Activated T-cell treated with anti-CD3 and anti-CD28 coated beads, Interleukin-2, amount 50 U/mL, for 24 hours (primary cell): ENCODE data around the gene PYGB.

ENCODE experiments used
- DNase-seq: peaks from one replicate; pipeline ENCODE4 v3.0.0-alpha.2; 2020
- H3K27ac Mint-ChIP-seq: 2 replicates; pipeline ENCODE4 v1.8.0; 2020; ENCODE audit warnings: mild to moderate bottlenecking, mixed read lengths
- H3K27me3 Mint-ChIP-seq: 2 replicates; pipeline ENCODE4 v1.8.0; 2020; ENCODE audit warnings: mixed read lengths
- H3K36me3 Mint-ChIP-seq: 2 replicates; pipeline ENCODE4 v1.8.0; 2020; ENCODE audit warnings: low read depth, mixed read lengths
- H3K4me1 Mint-ChIP-seq: 2 replicates; pipeline ENCODE4 v1.8.0; 2020; ENCODE audit warnings: low read depth, mixed read lengths
- H3K4me3 Mint-ChIP-seq: 2 replicates; pipeline ENCODE4 v1.8.0; 2020; ENCODE audit warnings: mild to moderate bottlenecking, moderate library complexity, mixed read lengths
- H3K9me3 Mint-ChIP-seq: 2 replicates; pipeline ENCODE4 v1.8.0; 2020; ENCODE audit warnings: mixed read lengths

PYGB gene

DNA sequence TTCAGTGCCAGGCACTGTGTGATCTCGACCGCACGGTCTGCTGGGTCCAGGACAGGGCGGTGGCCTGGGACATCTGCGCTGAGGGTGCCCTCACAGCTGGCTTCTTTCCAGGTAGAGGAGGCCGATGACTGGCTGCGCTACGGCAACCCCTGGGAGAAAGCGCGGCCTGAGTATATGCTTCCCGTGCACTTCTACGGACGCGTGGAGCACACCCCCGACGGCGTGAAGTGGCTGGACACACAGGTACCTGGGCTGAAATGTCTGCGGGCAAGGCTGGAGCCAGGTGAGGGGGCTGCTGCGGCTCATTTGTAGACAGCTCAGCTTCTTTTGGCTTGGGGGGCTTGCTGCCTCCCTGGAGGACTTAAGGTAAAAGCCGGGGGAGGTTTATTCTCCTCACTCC lies 26.6 kb downstream of the PYGB start:
- Mint-ChIP-seq H3K27me3 (no peaks in the 10 kb centered on the region), H3K27ac (no peak overlapping the region), H3K4me3 (no peak overlapping the region), H3K9me3 (no peaks in the 10 kb centered on the region), H3K36me3 (peaks cover 94% of the 10 kb centered on the region), H3K4me1 (no peaks in the 10 kb centered on the region)
- DNase-seq, result no peak

DNA sequence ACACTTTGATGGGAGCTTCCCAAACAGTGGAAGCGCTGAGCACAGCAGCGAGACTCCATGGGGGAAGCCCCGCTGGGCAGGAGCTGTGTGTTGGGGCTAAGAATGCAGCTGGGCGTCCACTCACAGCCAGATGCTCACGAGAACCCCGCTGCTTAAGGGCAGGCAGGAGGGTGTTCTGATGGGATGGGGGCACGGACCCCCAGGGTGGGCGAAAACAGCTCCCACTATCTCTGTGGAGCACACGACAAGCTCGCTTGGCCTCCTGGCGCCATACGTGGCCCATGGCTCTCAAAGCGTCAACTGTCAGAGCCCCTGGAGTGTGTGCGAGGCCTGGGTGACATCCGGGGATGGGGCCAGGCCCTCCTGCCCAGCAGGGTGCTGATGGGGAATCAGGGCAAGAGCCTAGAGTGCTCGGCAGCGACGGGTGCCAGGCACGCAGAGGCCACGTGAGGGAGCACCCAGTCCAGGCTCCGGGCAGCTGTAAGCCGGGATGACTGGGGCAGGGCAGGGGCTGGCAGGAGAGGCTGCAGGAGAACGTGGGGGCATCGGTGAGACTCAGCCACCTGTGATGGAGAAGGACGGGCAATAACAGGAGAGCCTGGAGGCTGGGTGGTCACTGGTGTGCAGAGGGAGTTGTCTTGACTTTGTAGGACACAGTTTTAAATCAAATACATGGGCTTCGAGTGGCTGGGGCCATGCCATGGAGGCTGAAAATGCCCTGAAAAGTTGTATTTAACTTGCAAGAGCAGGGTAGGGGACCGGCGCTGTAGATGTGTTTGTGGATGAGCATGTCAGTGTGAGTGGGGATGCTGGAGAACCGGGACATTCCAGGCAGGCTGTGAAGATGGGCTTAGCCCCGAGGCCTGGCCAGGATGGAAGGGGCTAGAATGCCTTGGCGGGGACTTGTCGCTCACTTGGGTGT lies 27.3 kb downstream of the PYGB start:
- no peak for DNase-seq
- Mint-ChIP-seq H3K4me1 (no peaks in the 10 kb centered on the region), H3K27me3 (no peaks in the 10 kb centered on the region), H3K27ac (peak overlapping the region; percentile 65), H3K9me3 (no peaks in the 10 kb centered on the region), H3K36me3 (peaks cover 95% of the 10 kb centered on the region), H3K4me3 (no peak overlapping the region)

DNA sequence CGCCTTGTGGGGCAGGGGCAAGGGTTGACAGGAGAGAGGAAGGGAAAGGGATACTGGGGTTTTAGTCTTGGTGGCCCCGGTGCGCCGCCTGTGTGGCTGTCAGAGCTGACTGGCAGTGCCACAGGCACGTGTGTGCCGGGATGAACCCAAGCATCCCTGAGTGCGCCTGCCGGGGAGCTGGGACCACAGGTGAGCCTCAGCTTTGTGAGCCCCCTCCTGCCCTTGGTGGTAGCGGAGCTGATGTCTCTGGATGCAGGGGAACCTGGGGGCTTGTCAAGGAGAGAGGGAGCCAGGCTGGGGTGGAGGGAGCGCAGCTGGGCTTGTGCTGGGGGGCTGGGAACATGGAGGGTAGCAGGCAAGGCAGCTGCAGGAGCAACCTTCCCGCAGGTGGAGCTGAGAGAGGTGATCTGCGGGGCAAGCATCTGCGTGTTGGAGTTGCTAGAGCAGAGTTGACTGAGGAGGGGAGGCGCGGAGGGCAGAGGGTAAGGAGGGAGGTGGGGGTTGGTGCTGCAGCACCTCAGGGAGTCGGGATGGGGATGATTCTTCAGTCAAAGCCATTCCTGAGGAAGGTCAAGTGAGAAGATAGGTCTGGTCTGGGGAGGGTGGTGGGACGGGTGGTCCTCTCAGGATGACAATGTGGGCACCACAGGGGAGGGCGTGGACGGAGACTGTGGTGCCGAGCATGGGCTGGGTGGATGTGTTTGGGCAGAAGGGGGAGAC lies 28.1 kb downstream of the PYGB start:
- Mint-ChIP-seq H3K9me3 (no peaks in the 10 kb centered on the region), H3K36me3 (peaks cover 94% of the 10 kb centered on the region)
- no peak for DNase-seq

DNA sequence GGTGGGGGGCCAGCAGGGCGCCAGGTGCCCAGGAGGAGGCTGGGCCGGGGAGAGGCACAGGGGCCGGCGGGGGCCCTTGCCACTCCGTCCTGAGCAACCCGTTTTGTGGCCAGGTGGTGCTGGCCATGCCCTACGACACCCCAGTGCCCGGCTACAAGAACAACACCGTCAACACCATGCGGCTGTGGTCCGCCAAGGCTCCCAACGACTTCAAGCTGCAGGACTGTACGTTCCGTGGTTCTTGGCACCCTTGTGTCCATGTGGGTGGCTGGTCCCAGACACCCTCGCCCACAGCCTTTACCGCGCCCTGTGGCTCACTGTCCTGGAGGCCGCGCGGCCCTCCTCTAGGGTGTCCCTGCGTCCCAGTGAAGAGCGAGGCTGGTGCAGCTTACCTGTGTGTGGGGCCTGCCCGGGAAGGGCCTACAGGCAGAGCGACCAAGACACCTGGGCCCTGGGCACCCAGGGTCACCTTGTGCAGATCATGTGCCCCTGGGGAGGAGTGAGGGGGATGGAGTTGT lies 28.7 kb downstream of the PYGB start:
- no peaks in the 10 kb centered on the region for H3K27me3 Mint-ChIP-seq
- peaks cover 88% of the 10 kb centered on the region for H3K36me3 Mint-ChIP-seq
- no peak overlapping the region for H3K4me3 Mint-ChIP-seq
- no peak for DNase-seq
- no peak overlapping the region for H3K27ac Mint-ChIP-seq
- H3K9me3 Mint-ChIP-seq, result no peaks in the 10 kb centered on the region
- no peaks in the 10 kb centered on the region for H3K4me1 Mint-ChIP-seq

More for the DNA sequence above, 28.1 kb downstream of the PYGB start:
- no peaks in the 10 kb centered on the region for H3K4me1 Mint-ChIP-seq
- no peak overlapping the region for H3K4me3 Mint-ChIP-seq
- no peaks in the 10 kb centered on the region for H3K27me3 Mint-ChIP-seq
- H3K27ac Mint-ChIP-seq, result peak overlapping the region; percentile 65

DNA sequence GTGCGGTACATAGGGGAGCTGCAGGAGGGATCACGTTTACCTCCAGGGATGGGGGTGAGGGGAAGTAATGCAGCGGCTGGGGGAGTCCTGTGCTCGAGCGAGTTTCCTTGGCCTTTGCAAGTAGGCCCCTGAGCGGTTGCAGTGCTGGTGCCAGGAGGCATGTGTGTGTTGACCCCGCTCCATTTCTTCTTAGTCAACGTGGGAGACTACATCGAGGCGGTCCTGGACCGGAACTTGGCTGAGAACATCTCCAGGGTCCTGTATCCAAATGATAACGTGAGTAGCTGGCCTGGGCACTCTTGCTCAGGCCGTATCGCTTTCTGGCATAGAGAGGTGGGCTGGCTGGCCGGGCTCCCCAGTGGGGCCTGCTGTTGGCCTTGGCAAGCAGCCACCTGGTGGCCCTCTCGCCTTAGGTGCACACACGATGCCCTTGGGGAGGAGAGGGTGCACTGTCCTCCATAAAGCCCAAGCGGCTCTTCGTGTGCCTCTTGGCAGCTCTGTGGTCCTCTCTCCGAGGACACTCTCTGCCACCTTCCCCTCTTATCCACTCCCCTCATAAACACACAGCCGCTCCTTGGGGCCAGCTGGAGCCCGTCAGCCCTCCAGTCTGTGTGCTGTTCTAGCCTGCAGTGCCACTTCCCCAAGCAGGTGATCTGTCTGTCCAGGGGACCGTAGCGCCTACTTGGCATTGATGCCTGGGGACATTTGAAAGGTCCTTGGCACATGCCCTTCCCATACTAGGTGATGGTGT lies 29.3 kb downstream of the PYGB start:
- DNase-seq, result no peak
- Mint-ChIP-seq H3K27ac (no peak overlapping the region), H3K4me1 (no peaks in the 10 kb centered on the region), H3K9me3 (no peaks in the 10 kb centered on the region), H3K27me3 (no peaks in the 10 kb centered on the region), H3K4me3 (no peak overlapping the region), H3K36me3 (peaks cover 88% of the 10 kb centered on the region)

DNA sequence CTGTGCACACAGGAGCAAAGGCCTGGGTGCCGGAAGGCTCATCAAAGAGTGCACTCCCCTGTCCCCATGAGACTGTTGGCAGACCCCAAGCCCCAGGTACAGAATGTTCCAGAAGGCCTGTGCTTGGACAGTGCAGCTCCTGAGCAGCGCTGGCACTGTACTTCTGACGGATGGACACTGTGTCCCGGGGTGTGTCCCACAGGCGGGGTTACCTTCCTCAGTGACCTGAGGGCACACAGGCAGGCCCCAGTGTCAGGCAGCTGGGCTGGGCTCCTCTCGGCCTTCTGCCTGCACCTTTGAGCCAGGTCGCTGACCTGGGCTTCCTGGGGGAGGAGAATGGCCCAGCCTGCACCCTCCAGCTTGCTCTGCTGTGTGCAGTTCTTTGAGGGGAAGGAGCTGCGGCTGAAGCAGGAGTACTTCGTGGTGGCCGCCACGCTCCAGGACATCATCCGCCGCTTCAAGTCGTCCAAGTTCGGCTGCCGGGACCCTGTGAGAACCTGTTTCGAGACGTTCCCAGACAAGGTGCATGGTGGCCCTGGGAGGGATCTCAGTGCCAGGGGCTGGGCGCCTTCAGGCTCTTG lies 30.1 kb downstream of the PYGB start:
- Mint-ChIP-seq H3K36me3 (peaks cover 88% of the 10 kb centered on the region), H3K27me3 (no peaks in the 10 kb centered on the region), H3K27ac (no peak overlapping the region), H3K4me3 (no peak overlapping the region), H3K9me3 (no peaks in the 10 kb centered on the region), H3K4me1 (no peaks in the 10 kb centered on the region)
- DNase-seq, result no peak

DNA sequence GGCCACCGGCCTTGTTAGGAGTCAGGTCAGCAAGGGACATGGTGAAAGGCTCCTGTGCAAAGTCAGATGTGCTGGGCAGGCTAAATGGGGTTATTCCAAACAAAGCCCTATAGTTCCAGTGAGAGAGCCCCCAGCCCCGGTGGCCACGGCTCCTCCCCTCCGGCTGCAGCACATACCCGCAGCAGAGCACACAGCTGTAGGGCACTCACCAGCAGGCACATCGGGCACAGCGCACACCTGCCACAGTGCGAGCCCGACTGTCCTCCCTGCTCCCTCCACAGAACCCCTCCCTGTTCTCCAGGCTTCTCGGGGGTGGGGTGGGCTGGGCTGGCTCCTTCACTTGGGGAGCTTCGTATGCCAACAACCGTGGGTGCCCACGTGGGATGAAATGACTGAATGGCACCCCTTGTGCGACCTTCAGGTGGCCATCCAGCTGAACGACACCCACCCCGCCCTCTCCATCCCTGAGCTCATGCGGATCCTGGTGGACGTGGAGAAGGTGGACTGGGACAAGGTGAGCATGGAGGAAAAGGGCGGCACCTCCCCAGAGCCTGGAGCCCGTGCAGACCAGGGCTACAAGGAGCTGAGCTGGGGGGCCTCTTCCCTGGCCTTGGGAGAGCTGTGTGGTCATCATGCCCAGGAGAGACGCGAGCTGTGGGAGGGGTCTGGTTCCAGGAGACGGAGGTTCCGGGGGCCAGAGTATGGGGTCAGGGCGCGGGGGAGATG lies 30.9 kb downstream of the PYGB start:
- peaks cover 88% of the 10 kb centered on the region for H3K36me3 Mint-ChIP-seq
- H3K4me1 Mint-ChIP-seq, result no peaks in the 10 kb centered on the region
- no peak overlapping the region for H3K27ac Mint-ChIP-seq
- H3K9me3 Mint-ChIP-seq, result no peaks in the 10 kb centered on the region
- no peak for DNase-seq
- H3K4me3 Mint-ChIP-seq, result no peak overlapping the region
- H3K27me3 Mint-ChIP-seq, result no peaks in the 10 kb centered on the region

DNA sequence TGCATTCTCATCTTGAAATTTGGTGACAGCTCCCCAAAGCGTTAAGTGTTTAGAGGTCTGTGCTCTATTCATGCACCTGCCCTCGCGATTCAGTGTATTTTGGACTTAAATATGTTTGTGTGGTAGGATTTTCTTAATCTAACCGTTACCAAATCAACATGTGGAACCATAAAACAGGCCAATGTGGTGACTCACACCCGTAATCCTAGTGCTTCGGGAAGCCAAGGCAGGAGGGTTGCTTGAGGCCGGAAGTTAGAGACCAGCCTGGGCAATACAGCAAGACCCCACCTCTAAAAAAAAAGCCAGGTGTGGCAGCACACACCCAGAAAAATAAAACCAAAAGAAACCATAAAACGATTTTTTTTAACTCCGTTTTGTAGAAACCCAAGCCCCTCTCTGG lies 31.5 kb downstream of the PYGB start:
- no peak for DNase-seq
- H3K4me3 Mint-ChIP-seq, result no peak overlapping the region
- H3K27me3 Mint-ChIP-seq, result no peaks in the 10 kb centered on the region
- H3K4me1 Mint-ChIP-seq, result no peaks in the 10 kb centered on the region
- peaks cover 88% of the 10 kb centered on the region for H3K36me3 Mint-ChIP-seq
- no peak overlapping the region for H3K27ac Mint-ChIP-seq
- no peaks in the 10 kb centered on the region for H3K9me3 Mint-ChIP-seq

DNA sequence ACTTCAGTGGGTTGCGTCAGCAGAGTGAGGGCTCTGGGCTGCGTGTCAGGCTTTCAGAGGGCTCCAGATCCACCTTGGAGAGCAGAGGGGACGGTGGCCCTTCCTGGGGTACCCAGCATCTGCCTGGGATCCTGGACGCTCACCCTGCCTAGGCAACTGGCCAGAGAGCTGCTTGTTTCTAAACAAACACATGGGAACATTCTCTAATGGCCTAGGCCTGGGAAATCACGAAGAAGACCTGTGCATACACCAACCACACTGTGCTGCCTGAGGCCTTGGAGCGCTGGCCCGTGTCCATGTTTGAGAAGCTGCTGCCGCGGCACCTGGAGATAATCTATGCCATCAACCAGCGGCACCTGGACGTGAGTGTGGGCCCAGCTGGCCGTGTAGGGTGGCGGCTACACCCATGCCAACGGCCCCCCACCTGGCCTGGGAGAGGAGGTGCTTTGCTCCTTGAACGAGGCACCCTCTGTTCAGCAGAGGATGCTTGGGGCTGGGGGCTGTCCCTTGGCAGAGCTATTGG lies 32.2 kb downstream of the PYGB start:
- no peaks in the 10 kb centered on the region for H3K27me3 Mint-ChIP-seq
- H3K4me1 Mint-ChIP-seq, result no peaks in the 10 kb centered on the region
- H3K36me3 Mint-ChIP-seq, result peaks cover 84% of the 10 kb centered on the region
- no peak for DNase-seq
- no peak overlapping the region for H3K27ac Mint-ChIP-seq
- H3K4me3 Mint-ChIP-seq, result no peak overlapping the region
- H3K9me3 Mint-ChIP-seq, result no peaks in the 10 kb centered on the region

DNA sequence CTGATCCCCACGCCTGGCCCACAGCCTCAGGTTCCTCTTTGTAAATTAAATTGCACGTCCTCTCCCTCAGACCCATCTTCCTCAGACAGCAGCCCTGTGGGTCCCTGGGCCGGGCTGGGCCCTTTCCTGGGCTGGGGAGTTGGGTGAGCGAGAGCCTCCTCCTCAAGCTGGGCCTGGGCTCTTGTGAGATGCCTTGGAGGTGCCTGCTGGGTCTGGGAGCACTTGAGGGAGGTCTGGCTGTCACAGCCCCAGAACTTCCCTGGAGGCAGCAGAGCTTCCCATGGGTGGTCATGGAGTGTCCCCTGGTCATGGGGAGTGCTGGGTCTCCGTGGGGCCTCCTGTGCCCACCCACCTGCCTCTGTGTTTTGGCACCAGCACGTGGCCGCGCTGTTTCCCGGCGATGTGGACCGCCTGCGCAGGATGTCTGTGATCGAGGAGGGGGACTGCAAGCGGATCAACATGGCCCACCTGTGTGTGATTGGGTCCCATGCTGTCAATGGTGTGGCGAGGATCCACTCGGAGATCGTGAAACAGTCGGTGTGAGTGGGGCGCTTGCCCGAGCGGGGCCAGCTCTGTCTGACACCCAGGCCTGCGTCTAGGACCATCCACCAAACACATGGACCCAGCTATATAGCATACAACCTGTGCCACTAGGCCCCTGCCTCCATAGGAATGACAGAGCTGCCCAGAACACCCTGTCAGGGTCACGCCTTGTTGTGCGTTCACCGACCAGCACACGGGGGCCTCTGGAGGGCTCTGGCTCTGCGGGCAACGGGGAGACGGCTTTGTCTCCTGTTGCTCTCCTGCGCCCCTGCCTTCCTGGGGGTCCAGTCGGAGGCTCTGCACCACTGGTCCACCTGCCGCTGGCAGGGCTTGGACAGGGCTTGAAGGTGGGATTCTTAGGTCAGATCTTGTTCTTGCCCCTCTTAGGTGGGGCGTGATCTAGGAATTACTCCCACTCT lies 33.0 kb downstream of the PYGB start:
- H3K4me1 Mint-ChIP-seq, result no peaks in the 10 kb centered on the region
- no peak overlapping the region for H3K27ac Mint-ChIP-seq
- H3K9me3 Mint-ChIP-seq, result no peaks in the 10 kb centered on the region
- H3K36me3 Mint-ChIP-seq, result peaks cover 84% of the 10 kb centered on the region
- H3K4me3 Mint-ChIP-seq, result no peak overlapping the region
- H3K27me3 Mint-ChIP-seq, result no peaks in the 10 kb centered on the region
- DNase-seq, result no peak

DNA sequence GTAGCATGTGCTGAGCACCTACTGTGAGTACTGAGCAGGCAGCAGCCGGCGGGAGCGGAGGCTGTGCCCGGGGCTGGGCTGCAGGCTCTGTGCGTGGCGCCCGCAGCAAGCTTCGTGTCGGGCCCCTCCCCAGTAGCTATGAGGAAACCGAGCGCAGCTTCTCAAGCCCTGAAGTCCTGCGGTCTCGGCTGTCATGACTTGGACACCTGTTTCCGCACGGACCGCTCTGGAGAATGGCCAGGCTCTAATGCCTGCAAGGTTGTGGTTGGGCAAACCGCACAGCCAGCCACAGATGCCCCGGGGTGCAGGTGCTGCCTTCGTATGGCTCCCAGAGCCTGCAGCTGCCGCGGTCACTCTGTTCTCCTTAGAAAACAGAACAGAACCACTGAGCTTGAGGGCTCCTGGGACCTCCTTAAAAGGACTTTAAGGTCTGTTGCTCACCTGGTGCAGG lies 33.7 kb downstream of the PYGB start:
- Mint-ChIP-seq H3K4me3 (no peak overlapping the region), H3K4me1 (no peaks in the 10 kb centered on the region), H3K36me3 (peaks cover 85% of the 10 kb centered on the region), H3K27me3 (no peaks in the 10 kb centered on the region), H3K27ac (no peak overlapping the region), H3K9me3 (no peaks in the 10 kb centered on the region)
- no peak for DNase-seq

DNA sequence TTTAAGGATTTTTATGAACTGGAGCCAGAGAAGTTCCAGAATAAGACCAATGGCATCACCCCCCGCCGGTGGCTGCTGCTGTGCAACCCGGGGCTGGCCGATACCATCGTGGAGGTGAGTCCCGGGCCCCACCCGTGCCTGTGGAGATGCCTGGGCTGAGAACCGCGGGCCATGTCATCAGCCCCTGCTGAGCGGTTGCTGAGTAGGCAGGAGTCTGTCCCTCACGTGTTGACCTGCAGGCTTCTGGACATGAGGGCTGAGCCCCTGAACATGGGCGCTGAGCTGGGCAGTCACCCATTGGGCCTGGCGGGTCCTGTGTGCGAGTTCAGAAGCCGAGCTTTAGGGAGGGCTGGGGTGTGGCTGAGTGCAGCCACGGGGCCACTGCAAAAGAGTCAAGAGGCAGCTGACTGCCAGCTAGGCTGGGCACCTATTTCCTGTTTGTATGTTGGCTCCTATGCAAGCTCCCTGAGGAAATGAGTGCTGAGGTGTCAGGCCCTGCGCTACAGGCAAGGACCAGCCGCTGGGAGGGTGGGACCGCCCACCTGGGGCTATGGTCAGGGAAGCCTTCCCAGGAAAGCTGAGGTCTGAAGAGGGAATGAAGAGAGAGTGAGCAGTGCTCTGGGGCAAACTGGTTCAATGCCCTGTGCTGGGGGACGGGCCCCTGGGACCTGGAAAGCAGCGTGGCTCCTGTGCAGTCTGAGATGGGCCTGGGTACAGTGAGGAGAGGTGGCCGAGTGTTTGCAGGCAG lies 34.3 kb downstream of the PYGB start:
- DNase-seq, result no peak
- H3K4me3 Mint-ChIP-seq, result no peak overlapping the region
- no peaks in the 10 kb centered on the region for H3K27me3 Mint-ChIP-seq
- no peaks in the 10 kb centered on the region for H3K4me1 Mint-ChIP-seq
- H3K9me3 Mint-ChIP-seq, result no peaks in the 10 kb centered on the region
- H3K27ac Mint-ChIP-seq, result peak overlapping the region; percentile 68
- H3K36me3 Mint-ChIP-seq, result peaks cover 85% of the 10 kb centered on the region
